HG03460 (cell line): ENCODE results near the gene ZNF646.

Source experiments
- ATAC-seq: cut with Tn5 transposase; IDR thresholded peaks from one replicate; pipeline ENCODE4 v1.9.1; 2021; ENCODE audit not compliant: unreplicated experiment

Gene ZNF646, protein sequence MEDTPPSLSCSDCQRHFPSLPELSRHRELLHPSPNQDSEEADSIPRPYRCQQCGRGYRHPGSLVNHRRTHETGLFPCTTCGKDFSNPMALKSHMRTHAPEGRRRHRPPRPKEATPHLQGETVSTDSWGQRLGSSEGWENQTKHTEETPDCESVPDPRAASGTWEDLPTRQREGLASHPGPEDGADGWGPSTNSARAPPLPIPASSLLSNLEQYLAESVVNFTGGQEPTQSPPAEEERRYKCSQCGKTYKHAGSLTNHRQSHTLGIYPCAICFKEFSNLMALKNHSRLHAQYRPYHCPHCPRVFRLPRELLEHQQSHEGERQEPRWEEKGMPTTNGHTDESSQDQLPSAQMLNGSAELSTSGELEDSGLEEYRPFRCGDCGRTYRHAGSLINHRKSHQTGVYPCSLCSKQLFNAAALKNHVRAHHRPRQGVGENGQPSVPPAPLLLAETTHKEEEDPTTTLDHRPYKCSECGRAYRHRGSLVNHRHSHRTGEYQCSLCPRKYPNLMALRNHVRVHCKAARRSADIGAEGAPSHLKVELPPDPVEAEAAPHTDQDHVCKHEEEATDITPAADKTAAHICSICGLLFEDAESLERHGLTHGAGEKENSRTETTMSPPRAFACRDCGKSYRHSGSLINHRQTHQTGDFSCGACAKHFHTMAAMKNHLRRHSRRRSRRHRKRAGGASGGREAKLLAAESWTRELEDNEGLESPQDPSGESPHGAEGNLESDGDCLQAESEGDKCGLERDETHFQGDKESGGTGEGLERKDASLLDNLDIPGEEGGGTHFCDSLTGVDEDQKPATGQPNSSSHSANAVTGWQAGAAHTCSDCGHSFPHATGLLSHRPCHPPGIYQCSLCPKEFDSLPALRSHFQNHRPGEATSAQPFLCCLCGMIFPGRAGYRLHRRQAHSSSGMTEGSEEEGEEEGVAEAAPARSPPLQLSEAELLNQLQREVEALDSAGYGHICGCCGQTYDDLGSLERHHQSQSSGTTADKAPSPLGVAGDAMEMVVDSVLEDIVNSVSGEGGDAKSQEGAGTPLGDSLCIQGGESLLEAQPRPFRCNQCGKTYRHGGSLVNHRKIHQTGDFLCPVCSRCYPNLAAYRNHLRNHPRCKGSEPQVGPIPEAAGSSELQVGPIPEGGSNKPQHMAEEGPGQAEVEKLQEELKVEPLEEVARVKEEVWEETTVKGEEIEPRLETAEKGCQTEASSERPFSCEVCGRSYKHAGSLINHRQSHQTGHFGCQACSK (N-terminal part only)

DNA sequence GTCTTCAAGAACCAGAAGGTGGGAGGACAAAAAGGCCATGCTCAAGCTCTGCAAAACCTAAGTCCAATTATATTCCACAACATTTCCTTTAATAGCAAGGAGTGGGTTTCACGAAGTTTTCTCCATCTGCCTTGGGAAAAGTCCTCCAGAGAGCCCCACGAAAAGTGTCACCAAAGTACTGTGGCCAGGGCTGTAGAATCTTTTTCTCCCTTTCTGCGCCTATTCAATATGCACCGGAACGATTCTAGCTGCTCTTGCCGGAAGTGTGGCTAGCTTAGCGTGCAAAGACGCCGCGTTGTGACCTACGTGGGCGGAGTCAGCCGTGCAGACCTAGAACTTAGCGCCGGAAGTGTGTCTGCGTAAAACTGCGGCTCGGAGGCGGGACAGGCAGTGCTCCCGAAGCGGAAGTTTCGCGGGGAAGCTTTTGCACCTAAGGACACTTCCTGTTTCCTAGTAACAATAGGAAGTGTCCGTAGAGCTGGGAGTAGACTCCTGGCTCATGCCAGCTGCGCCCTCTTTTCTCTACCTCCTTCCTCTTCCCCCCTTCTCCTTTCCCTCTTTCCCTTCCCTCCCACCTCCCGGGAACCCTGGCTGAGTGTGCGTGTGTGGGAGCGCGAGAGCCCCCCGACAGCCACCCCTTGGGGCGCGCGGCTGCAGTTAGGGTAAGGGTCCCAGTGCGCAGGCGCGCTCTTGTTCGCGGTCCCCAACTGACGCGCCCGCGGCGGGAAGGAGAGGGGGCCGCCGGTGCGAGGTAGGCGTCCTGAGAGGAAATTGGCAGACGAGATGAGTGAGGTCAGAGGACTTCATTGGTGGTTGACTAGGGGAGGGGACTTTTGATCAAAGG lies at the start of gene ZNF646, which contains the start of gene ZNF668:
Gene ZNF646 (plus strand): TSS at position 453 of the 844 bp plus-strand sequence. CDS start 1,903 bp downstream, outside the sequence.
Gene ZNF668 (minus strand): TSS at position 271 of the 844 bp plus-strand sequence. CDS start 9,781 bp downstream, outside the sequence.
- ATAC-seq, result peak; percentile 75

DNA sequence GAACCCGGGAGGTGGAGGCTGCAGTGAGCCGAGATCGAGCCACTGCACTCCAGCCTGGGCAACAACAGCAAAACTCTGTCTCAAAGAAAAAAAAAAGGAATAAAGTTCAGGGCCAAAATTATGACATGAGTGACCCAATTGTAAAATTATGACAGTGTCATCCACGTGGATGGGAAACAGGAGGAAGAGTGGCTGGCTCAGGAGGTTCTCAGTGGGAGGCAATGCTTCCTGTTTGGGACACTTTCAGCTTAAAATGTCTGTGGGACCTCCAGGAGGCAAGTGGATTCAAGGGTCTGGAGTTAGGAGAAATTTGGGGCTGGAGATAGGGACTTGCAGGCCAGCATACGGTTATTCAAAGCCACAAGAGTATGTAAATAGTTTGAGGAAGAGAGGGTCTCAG lies 48.9 kb upstream of the ZNF646 start:
- ATAC-seq, result no peak

DNA sequence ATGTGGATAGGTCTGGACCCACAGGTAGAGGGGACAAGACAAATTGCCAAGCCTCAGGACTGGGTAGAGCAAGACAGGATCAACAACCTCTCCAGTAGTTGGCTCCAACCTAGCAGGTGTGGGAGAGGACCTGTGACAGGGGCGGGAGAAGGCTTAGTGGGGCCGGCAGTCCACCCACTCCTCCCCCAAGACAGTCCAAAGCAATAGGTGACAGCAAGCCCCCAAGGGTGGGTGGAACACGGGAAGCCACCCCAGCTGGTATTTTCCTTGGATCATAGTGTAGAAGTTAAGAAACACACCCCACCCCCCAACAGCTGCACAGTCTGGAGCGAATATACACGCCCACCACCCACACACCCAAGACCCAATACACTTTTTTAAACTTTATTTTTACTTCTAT lies 45.0 kb upstream of the ZNF646 start:
- ATAC-seq, result no peak

DNA sequence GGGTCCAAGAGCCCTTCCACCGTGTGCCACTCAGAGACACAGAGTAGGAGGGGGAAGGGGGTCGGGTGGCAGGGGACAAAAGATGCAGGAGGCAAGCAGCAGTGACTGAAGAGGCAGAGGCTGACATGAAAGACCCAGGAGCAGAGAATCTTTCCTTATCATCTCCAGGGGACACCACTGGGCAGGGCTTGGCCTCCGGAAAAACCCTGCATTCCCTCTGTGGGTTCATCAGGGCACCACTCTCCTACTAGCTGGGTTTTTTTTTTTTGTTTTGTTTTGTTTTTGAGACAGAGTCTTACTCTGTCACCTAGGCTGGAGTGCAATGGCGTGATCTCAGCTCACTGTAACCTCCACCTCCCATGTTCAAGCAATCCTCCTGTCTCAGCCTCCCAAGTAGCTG lies 42.9 kb upstream of the ZNF646 start:
- no peak for ATAC-seq

DNA sequence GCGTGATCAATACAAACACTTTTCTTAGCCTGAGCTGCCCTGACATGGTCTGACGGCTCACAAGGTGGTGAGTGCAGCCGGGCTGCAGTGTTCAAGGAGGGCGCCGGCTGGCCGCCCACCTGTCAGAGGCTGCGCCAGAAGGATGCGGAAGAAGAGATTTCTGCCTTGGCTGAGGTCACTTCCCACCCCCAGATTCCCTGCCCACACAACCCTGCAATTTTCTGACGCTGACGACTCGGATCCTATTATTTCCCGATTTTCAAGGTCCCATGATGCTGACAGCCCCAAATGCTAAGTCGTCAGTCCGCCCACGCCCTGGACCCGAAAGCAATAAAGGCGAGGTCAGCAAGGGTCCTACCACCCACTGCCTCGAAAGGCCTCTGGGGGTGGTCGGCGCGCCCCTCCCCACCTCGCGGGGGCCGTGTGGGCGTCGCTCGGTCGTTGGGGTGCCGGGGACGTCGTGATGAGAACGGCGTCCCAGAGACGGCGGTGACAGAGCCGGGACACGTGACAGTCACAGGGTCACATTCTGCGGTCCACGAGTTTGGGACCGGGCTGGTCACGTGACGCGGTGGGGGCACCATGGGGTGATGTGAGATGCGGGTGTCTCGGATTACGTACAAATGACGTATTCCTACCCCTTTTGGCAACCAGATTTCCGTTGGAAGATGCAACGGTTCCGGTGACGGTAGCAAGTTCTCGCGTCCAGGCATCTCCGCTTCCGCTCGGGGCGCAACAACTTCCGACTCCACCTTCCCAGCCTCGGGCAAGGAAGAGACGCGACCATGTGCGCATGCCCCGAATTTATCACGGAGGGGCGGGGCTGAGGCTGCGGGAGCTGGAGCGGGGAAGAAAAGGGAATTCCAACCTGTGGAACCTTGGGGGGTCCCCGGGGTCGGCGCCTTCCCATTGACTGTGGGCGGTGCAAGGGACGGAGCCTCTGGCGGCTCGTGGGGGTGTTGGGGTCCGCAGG lies 41.2 kb upstream of the ZNF646 start, which contains the start of gene STX4:
Gene STX4 (plus strand): TSS at position 823 of the 973 bp plus-strand sequence. CDS start 248 bp downstream, outside the sequence.
- ATAC-seq, result peak; percentile 67

DNA sequence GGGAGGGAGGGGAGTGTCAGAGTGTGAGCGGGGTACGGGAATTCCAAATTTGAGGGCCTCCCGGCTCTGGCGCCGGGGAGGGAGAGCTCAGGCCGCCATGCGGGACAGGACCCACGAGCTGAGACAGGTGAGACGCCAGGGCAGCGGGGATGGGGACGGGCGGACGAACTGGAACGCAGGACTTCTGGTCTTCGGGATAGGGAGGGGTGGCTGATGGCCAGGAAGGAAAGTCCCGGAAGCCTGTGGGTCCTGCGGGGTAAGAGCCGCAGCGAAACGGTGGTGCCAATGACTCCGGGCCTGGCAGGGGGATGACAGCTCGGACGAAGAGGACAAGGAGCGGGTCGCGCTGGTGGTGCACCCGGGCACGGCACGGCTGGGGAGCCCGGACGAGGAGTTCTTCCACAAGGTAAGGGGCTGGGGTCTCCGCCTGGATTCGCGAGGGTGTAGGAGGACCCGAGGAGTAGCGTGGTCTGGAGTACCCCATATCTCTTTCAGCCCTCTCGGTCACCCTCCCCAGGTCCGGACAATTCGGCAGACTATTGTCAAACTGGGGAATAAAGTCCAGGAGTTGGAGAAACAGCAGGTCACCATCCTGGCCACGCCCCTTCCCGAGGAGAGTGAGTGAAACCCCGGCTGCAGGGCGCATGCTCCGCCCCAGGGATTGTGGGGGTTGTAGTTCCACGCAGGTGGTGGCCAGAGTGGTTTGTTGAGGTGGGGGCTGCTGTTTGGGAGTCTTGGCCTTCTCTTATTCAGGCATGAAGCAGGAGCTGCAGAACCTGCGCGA lies 40.3 kb upstream of the ZNF646 start:
- peak; percentile 41 for ATAC-seq

DNA sequence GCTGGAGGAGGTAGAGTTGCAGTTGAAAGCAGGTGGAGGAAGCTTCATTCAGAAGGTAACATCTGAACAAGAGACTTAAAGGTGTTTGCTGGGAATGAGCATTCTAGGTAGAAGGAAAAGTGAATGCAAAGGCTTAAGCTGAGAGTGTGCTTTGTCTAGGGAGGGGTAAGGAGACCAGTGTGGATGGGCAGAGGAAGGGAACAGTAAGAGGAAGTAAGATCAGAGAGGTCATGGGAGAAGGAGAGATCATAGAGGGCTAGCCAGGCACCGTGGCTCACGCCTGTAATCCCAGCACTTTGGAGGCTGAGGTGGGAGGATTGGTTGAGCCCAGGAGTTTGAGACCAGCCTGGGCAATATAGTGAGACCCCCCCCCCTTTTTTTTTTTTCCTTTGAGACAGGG lies 37.5 kb upstream of the ZNF646 start:
- ATAC-seq, result no peak

DNA sequence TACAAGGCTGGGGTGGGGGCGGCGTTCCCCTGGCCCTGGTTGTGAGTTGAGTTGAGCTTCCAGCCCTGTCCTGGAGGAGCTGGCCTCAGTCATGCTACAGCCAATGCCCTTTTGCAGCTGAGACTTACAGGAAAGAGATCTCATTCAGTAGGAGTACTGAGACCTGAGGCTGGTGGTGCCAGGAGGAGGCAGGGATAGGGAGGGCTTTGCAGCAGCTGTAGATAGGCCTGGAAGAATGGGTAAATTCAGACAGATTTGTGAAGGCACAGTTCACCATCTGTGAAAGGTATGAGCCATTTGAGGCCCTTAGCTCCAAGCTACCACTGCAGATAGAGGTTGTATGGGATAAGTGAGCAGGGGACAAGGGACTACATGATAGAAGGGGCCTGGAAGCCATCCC lies 35.2 kb upstream of the ZNF646 start:
- ATAC-seq, result no peak

DNA sequence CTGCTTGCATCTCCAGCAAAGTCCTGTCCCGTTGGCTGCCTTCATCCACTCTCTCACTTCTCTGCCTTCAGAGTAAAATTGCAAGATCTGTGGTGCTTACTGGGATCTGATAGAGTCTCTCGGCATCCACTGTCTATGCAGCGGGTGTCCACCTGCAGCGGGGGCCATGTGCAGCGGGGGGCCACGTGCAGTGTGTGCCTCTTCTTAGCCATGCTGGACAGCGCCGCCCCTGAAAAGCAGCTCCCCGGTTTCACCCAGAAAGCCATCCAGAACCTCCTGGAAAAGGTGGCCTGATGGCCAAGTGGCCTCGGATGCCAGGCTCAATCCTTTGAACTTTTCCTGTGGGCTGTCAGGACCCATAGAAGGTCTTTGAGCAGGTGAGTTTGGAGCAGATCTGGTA lies 31.4 kb upstream of the ZNF646 start:
- ATAC-seq, result no peak

DNA sequence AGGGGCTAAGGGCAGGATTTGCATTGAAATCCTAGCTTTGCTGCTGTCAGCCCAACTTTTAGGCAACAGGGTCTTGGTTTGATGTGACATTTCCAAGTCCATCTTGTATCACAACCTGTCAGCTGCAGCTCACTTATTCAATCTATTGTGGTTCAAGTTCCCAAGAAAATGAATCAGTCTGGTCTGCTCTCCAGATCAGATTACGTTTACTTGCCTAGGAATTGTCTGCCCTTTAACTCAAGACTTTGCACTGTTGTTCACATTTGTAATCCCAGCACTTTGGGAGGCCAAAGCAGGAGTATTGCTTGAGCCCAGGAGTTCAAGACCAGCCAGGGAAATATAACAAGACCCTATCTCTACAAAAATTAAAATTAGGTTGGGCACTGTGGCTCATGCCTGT lies 30.9 kb upstream of the ZNF646 start:
- ATAC-seq, result no peak

DNA sequence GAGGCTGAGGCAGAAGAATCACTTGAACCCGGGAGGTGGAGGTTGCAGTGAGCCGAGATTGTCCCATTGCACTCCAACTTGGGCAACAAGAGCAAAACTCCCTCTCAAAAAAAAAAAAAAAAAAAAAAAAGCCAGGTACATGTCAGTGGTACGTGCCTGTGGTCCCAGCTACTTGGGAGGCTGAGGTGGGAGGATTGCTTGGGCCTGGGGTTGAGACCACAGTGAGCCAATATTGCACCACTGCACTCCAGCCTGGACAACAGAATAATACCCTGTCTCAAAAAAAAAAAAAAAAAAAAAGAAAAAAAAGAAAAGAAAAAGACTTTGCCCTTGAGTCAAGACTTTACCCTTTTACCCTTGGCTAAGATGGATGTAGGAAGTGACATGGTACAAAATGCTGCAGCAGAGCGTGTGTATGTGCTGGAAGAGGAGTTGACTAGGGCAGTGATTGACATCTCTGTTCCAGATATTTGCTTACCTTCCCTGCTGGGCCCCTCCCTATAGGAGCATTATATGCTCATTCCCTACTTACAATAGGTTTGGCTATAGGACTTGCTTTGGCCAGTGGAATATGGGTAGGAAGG lies 30.2 kb upstream of the ZNF646 start:
- no peak for ATAC-seq

DNA sequence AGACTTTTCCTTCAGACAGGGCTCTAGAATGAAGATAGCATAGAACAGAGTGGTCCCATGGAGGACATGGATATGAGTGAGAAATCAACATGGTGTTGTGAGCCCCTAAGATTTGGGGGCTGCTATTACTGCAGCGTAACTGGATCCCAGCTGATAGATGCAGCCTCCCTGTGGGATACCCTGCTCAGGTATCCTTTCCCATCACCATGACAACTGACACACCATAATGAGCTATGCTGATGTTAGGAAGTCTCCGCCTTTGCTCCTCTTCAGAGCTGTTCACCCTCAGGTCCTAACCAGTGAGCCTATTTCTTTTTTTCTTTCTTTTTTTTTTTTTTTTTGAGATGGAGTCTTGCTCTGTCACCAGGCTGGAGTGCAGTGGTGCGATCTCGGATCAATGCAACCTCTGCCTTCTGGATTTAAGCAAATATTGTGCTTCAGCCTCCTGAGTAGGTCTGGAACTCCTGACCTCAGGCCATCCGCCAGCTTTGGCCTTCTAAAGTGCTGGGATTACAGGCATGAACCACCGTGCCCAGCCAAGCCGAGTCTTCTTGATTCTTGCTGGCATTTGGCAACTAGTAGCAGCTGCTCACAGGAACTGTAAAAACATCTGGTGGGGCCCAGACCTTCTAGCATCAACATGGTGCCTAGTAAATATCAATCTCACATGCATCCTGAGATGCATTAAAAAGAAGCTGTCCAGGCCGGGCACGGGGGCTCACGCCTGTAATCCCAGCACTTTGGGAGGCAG lies 23.8 kb upstream of the ZNF646 start:
- ATAC-seq, result no peak

DNA sequence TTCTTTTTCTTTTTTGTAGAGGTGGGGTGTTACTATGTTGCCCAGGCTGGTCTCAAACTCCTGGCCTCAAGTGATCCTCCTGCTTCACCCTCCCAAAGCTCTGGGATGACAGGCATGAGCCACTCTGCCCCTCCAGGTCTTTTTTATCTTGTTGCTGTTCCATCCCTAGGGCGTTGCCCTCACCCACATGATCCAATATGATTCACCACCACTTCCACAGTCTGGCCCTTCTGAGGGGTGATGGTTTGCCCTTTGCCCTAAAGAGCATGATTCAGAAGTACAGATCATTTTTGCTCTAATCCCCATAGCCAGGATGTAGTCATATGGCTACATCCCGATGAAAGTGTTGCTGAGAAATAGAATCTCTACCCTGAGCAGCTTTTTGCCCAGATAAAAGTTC lies 22.1 kb upstream of the ZNF646 start:
- no peak for ATAC-seq

DNA sequence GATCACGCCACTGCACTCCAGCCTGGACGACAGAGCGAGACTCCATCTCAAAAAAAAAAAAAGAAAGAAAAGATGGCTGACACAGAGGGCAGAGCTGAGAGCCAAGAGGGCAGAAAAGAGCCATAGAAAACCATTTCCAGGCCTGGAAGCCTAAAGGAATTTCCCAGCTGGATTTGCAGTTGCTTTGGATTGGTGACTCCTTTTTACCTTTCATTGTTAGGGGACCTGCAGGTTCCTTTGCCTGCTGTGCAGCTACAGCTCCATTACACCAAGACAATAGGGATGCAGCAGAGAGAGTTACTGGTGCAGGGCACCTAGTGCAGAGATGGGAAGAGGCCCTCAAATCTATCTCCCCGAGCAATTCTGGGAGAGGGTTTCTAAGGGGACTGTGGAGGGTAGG lies 18.6 kb upstream of the ZNF646 start:
- ATAC-seq, result no peak

DNA sequence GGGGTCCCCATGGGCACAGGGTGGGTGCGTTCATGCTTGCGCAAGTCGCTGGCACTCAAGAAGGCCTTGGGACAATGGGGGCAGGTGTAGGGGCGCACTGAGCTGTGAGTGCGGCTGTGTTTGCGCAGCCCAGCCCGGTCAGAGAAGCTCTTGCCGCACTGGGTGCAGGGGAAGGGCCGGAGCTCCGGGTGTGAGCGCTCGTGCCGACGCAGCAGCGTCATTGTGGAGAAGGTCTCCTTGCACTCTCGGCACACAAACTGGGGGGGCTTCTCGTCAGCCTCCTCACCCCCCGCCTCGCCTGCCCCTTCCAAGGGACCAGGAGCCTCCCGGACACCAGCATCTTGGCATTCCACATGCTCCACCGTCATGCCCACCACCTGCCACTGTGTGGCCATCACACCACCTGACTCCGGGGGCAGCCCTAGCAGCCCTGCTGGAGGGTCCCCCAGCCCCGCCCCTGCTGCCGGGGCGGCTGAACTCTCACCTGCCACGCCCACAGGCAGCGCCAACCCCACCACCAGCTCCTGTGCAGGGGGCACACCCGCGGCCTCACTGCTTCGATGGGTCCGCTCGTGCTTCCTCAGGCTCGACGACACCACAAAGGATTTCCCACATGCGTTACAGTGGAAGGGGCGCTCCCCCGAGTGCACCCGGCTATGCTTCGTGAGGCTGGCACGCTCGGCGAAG lies 13.0 kb upstream of the ZNF646 start:
- ATAC-seq, result no peak

DNA sequence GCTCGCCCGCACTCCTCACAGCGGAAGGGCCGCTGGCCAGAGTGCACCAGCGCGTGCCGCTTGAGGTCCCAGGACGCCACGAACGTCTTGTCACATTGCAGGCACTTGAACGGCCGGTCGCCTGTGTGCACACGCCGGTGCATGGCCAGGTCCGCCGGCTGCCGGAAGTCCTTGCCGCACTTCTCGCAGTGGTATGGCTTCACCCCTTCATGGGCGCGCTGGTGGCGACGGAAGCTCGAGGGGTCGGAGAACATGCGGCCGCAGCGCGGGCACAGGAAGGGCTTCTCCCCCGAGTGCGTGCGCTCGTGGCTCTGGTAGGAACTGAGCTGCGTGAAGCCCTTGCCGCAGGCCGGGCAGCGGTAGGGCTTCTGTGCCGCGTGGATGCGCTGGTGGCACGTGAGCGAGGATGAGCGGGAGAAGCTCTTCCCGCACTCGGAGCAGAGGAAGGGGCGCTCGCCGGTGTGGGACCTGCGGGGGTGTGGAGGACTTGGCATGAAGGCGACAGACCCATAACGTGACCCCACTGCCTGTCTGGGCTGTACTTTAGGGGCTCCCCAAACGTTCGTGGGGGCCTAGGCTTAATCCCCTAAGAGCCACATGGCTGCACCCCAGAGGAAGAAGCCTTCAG lies 12.3 kb upstream of the ZNF646 start:
- no peak for ATAC-seq
